Activated gamma-delta T cell treated with anti-CD3 and anti-CD28 coated beads, Interleukin-2, amount 50 U/mL, for 16 hours (primary cell): ENCODE data around the gene TULP4.
"Not testable (repeated sequence)": the region's sequence is repeated elsewhere in the genome, so short reads cannot be mapped to it uniquely, and the experiment has no call there.

Experiments used
- DNase-seq: peaks from one replicate; pipeline ENCODE4 v3.0.0-alpha.2; 2020; ENCODE audit warnings: low read depth

The TULP4 gene

GRCh38 chr6:158328952-158329351 is 16.7 kb downstream of the TULP4 start:
- DNase-seq: no peak

DNA sequence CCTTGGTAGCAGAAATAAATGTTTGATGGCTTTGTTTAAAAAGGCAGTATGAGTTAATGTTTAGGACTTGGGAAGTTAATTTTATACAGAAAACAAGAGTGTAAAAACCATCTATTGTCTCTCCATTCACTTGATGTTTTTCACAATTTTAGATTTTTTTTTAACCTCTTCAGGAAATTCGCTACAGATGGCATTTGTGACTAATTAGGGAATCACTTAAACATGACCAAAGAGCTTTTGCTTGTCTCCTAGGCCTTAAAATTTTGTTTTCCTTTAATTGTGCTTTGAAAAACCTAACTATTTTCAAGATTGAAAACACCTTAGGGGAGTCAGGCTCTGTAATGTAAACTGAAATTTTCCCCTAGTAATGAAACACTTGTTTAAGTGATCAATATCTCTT is 17.3 kb downstream of the TULP4 start:
- DNase-seq: no peak

- DNase-seq: no peak
Measured at GRCh38 chr6:158330016-158330415, 17.8 kb downstream of the TULP4 start.

GRCh38 chr6:158332237-158332636 is 20.0 kb downstream of the TULP4 start:
- no peak for DNase-seq

DNA sequence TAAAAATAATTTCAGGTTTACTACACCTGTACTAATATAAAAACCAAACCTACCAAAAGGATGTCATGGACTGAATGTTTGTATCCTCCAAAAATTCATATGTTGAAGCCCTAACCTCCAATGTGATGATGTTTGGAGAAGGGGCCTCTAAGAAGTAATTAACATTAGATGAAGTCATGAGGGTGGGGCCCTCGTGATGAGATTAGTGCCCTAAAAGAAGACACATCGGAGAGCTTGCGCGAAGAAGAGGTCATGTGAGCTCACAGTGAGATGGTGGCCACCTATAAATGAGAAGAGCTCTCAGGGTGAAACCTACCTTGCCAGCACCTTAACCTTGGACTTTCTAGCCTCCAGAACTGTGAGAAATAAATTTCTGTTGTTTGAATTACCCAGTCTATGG is 20.8 kb downstream of the TULP4 start:
- DNase-seq: no peak

- no peak for DNase-seq
Measured at GRCh38 chr6:158334534-158334933, 22.3 kb downstream of the TULP4 start.

GRCh38 chr6:158337332-158337731 is 25.1 kb downstream of the TULP4 start:
- DNase-seq: no peak

DNA sequence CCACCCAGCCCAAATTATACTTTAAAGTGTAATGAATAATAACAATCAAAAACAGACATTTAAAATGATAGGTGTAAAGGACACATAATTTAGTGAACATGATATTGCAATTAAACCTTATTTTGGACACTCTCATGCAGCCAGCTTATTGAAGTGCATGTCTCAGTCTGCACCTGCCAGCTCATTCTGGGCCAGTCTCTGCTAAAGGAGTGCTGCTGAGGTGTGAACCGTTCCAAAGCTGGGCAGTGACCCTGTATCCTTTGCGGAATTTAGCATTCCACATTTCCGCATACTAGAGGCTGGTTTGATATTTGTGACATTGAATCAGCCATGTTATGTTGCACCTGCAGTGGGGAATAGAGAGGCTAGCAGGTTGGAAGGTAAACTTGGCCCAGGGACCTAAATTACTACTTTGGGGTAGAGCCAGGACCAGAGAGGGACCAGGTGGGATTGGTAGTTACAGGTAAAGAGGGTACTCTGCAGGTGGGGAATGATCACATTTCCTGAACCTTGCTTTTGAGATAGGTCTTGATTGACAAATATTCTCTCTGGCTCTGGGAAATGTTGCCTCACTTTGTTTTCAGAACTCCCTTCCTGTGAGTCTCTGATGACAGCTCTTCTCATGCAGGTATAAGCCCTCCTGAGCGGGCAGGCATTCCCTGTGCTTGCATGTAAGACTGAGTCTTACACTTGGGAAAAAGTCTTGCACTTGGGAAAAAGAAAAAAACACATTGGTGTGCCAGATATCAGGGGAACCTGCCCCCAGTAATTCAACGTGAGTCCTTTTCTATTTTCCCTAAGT is 26.2 kb downstream of the TULP4 start:
- no peak for DNase-seq

DNA sequence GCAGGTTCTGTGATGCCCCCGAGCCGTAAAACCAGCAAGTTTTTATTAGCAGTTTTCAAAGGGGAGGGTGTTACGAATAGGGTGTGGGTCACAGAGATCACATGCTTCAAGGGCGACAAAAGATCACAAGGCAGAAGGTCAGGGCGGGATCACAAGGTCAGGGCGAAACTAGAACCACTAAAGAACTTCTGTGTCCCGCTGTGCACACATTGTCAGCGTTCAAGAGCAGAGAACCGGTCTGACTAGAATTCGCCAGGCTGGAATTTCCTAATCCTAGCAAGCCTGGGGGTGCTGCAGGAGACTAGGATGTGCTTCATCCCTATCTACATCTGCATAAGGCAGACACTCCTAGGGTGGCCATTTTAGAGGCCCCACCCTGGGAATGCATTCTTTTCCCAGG is 26.9 kb downstream of the TULP4 start:
- DNase-seq: not testable (repeated sequence)

GRCh38 chr6:158340252-158340651 is 28.0 kb downstream of the TULP4 start:
- no peak for DNase-seq

DNA sequence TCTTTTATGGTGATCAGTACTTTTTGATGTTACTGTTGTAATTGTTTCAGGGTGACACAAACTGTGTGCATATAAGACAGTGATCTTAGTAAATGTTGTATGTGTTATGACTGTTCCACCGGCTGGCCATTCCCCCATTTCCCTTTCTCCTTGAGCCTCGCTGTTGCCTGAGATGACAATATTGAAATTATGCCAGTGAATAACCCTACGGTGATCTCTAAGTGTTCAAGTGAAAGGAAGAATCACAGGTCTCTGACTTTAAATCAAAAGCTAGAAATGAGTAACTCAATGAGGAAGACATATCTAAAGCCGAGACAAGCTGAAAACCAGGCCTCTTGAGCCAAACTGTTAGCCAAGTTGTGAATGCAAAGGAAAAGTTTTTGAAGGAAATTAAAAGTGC is 32.3 kb downstream of the TULP4 start:
- DNase-seq: no peak

- DNase-seq: not testable (repeated sequence)
Measured at GRCh38 chr6:158345444-158345843, 33.2 kb downstream of the TULP4 start.

DNA sequence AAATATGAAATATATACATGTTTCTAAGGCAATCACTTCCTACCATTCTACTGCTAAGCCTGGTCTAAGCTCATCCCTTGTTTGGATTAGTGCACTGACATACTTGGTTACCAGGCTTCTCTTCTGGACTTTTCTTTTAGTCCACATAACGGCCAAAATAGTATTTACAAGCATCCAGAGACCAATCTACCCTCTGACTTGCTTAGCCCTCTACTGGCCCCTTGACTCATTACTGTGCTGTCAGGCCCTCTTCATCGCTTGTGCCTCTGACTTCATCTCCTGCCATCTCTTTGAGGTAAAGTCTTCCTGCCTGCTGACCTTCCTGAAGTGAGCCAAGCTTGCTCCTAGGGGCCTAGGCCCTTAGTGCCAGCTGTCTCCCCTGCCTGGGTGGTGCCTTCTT is 35.1 kb downstream of the TULP4 start:
- DNase-seq: no peak

DNA sequence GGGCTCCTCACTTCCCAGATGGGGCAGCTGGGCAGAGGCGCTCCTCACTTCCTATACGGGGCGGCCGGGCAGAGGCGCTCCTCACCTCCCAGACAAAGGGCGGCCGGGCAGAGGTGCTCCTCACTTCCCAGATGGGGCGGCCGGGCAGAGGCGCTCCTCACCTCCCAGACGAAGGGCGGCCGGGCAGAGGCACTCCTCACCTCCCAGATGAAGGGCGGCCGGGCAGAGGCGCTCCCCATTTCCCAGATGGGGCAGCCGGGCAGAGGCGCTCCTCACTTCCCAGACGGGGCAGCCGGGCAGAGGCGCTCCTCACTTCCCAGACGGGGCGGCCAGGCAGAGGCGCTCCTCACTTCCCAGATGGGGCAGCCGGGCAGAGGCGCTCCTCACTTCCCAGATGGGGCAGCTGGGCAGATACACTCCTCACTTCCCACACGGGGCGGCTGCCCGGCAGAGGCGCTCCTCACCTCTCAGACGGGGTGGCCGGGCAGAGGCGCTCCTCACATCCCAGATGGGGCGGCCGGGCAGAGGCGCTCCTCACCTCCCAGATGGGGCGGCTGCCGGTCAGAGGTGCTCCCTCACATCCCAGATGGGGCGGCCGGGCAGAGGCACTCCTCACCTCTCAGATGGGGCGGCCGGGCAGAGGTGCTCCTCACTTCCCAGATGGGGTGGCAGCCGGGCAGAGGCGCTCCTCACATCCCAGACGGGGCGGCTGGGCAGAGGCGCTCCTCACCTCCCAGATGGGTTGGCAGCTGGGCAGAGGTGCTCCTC is 36.7 kb downstream of the TULP4 start:
- DNase-seq: not testable (repeated sequence)

GRCh38 chr6:158349505-158350275 is 37.4 kb downstream of the TULP4 start:
- DNase-seq: not testable (repeated sequence)

- DNase-seq: not testable (repeated sequence)
Measured at GRCh38 chr6:158350731-158351130, 38.5 kb downstream of the TULP4 start.

GRCh38 chr6:158353883-158354877 is 41.9 kb downstream of the TULP4 start:
- DNase-seq: no peak

- no peak for DNase-seq
Measured at GRCh38 chr6:158356586-158357546, 44.6 kb downstream of the TULP4 start.

- DNase-seq: no peak
Measured at GRCh38 chr6:158357570-158358216, 45.4 kb downstream of the TULP4 start.
